ENCODE results near the gene VSIG10.

VSIG10 gene, protein sequence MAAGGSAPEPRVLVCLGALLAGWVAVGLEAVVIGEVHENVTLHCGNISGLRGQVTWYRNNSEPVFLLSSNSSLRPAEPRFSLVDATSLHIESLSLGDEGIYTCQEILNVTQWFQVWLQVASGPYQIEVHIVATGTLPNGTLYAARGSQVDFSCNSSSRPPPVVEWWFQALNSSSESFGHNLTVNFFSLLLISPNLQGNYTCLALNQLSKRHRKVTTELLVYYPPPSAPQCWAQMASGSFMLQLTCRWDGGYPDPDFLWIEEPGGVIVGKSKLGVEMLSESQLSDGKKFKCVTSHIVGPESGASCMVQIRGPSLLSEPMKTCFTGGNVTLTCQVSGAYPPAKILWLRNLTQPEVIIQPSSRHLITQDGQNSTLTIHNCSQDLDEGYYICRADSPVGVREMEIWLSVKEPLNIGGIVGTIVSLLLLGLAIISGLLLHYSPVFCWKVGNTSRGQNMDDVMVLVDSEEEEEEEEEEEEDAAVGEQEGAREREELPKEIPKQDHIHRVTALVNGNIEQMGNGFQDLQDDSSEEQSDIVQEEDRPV

GRCh38 chr12:118103601-118104382 lies at the start of gene VSIG10:
TSS of gene VSIG10 (minus strand) at chr12:118104011. CDS start at chr12:118103671, 340 bp downstream.
- TF ChIP-seq, protein P1, sequence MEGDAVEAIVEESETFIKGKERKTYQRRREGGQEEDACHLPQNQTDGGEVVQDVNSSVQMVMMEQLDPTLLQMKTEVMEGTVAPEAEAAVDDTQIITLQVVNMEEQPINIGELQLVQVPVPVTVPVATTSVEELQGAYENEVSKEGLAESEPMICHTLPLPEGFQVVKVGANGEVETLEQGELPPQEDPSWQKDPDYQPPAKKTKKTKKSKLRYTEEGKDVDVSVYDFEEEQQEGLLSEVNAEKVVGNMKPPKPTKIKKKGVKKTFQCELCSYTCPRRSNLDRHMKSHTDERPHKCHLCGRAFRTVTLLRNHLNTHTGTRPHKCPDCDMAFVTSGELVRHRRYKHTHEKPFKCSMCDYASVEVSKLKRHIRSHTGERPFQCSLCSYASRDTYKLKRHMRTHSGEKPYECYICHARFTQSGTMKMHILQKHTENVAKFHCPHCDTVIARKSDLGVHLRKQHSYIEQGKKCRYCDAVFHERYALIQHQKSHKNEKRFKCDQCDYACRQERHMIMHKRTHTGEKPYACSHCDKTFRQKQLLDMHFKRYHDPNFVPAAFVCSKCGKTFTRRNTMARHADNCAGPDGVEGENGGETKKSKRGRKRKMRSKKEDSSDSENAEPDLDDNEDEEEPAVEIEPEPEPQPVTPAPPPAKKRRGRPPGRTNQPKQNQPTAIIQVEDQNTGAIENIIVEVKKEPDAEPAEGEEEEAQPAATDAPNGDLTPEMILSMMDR (IDR thresholded peaks at IDR 0.05; ENCODE audit: low read depth, low read length), result no peak
- peak; percentile 52 to 68 for DNase-seq (ENCODE audit: low read depth in 2 of 2)

GRCh38 chr12:118151755-118152154 lies 47.9 kb upstream of the VSIG10 start:
- TF ChIP-seq, protein P1 (IDR thresholded peaks at IDR 0.05; ENCODE audit: low read depth, low read length), result no peak

More at GRCh38 chr12:118103601-118104382, at the start of gene VSIG10:
- H3K4me3 ChIP-seq (replicated peaks in 1 of 2; ENCODE audit: low read depth in 2 of 2, low read length in 2 of 2), result peak within 1 kb of the TSS; percentile 72 to 75

GRCh38 chr12:118150625-118151024 lies 46.8 kb upstream of the VSIG10 start:
- H3K4me3 ChIP-seq (replicated peaks in 1 of 2; ENCODE audit: low read depth in 2 of 2, low read length in 2 of 2), result no peak overlapping the region
- TF ChIP-seq, protein P1 (IDR thresholded peaks at IDR 0.05; ENCODE audit: low read depth, low read length), result no peak
- DNase-seq (ENCODE audit: low read depth in 2 of 2), result no peak

More at GRCh38 chr12:118151755-118152154, 47.9 kb upstream of the VSIG10 start:
- no peak for DNase-seq (ENCODE audit: low read depth in 2 of 2)
- no peak overlapping the region for H3K4me3 ChIP-seq (replicated peaks in 1 of 2; ENCODE audit: low read depth in 2 of 2, low read length in 2 of 2)

- TF ChIP-seq, protein P1 (IDR thresholded peaks at IDR 0.05; ENCODE audit: low read depth, low read length), result no peak
- no peak for DNase-seq (ENCODE audit: low read depth in 2 of 2)
- no peak overlapping the region for H3K4me3 ChIP-seq (replicated peaks in 1 of 2; ENCODE audit: low read depth in 2 of 2, low read length in 2 of 2)
These were observed 44.5 kb upstream of the VSIG10 start for GRCh38 chr12:118148287-118148686.

DNA sequence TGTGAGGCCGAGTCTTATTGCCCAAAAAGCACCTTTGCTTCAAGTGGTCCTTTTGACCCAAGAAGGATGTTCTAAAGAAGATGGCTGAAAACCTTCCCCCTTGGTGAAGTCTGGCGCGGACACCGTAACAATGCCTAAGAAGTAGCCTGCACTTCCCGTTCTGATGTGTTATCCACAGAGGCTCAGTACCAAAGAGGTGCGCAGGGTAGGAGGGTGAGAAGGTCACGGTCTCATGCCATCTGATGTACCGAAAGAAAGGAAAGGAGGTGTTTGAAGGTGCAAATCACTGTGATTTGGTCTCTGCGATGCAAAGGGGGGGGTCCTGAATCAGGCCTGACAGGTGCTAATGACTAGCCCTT lies 42.0 kb upstream of the VSIG10 start:
- TF ChIP-seq, protein P1 (IDR thresholded peaks at IDR 0.05; ENCODE audit: low read depth, low read length), result no peak
- no peak overlapping the region for H3K4me3 ChIP-seq (replicated peaks in 1 of 2; ENCODE audit: low read depth in 2 of 2, low read length in 2 of 2)
- no peak for DNase-seq (ENCODE audit: low read depth in 2 of 2)

DNA sequence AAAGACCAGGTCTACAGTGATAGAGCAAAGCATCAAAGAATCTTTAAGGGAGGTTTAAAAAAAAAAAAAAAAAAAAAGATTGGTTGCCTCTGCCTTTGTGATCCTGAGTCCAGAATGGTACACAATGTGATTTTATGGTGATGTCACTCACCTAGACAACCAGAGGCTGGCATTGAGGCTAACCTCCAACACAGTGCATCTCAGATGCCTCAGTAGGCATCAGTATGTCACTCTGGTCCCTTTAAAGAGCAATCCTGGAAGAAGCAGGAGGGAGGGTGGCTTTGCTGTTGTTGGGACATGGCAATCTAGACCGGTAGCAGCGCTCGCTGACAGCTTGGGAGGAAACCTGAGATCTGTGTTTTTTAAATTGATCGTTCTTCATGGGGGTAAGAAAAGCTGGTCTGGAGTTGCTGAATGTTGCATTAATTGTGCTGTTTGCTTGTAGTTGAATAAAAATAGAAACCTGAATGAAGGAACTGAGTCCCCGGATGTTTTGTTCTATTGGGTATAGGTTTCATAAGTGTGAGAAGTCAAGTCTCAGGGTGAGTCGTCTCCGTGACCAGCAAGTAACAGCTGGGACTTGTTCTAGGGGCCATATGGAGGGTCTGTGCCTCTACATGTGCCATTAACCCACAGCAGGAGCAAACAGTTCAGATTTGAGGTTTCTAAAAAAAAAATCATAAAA lies 41.4 kb upstream of the VSIG10 start:
- DNase-seq (ENCODE audit: low read depth in 2 of 2), result no peak
- TF ChIP-seq, protein P1 (IDR thresholded peaks at IDR 0.05; ENCODE audit: low read depth, low read length), result no peak
- H3K4me3 ChIP-seq (replicated peaks in 1 of 2; ENCODE audit: low read depth in 2 of 2, low read length in 2 of 2), result no peak overlapping the region

Data from cardiac fibroblast (primary cell).